NCI-H524 treated with DMSO at 0.1 percent for 48 hours (cell line): ENCODE data around the gene PEG3.
"Not testable (repeated sequence)": the region's sequence is repeated elsewhere in the genome, so short reads cannot be mapped to it uniquely, and the experiment has no call there.

Source experiments
- DNase-seq: peaks from one replicate; lab custom pipeline; 2025; lab: John Stamatoyannopoulos, UW

PEG3 gene

DNA sequence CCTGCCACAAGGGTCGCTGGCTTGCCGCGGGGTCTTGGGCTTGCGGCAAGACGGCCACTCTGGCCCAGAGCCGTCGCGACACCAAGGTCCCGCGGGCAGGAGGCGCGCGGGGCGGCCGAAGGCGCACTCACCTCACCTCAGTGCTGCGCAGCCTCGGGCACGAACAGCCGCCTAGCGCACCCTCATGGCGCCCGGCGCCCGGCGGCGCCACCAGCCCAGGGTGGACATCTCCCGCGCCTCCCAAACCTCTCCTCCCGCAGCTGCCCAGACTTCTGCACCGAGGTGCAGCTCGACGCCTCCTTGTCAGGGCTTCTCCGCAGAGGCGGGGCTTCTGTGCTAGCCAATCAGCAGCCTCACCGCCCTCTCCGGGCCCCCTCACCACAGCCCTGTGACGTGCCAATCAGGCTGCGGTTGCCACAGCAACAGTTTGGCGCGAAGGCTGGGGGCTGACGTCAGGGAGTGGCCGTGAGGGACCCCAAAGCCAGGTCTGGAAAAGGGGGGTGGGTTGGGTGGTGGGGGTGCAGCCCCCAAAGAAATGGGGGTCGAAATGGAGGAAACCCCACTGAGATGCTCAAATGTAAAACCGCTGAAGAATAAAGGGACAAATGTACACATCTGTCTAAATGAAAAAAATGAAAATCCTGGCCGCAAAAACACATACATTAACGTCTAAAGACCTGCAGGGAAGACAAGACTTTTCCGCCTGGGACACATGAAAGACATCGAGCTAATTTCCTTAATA lies at the start of gene PEG3, which contains the start of gene ZIM2:
PEG3 (minus strand) TSS at position 276 of the 742 bp plus-strand sequence. CDS start 16,071 bp downstream, outside the sequence.
ZIM2 (minus strand) TSS at position 276 of the 742 bp plus-strand sequence. CDS start 16,449 bp downstream, outside the sequence.
- no peak for DNase-seq

DNA sequence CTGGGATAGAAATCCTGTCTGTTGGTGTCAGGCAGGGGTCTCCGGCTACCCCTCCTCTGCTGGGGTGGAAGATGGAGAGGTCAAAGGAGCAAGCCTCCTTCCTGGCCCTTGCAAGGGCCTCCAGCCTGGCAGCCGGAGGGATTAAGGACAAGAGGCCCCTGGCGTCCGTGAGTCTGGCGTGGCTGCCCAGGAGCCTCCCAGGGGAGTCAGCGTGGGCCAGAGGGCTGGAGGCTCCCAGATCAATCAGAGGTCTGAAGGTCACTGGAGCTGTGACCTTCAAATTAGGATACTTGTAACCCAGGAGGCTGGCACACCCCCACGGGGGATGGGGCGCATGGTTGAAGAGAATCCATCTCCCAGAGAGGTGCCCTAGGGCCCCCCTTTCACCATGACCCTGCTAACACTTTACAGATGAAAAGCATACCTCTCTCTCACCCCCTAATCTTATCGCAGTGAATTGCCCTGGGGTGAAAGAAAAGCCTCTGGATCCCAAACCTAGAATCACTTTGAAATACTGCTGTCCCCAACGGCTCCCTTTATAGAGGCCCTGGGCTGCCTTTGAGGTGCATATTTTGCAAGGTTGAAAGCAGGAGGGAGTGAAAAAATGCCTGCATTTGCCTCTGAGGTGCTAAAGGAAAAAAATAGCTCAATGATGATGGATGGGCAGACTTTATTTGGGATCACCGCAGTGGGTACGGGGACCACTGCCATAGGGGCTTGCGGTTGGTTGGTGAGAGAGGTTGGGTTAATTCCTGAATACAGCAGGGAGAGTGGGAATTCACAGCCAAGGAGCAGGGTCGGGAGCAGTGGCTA lies 44.9 kb upstream of the PEG3 start:
- no peak for DNase-seq

DNA sequence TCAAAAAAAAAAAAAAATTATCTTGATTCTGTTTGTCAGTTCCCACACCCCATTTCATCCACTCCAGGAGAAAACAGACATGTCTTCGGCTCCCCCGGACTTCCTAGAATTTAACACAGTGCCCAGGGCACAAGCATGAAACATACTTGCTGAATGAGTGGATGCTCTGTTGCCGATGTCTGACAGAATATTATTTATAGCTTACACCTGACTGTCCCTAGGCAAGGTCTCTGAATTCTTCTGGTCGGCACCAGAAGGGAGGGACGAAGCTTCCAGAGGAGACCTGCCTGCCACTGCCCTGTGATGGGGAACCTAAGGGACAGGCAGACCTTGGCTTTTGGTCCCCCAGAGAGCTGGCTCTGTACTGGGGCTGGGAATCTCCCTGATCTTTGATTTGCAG lies 43.9 kb upstream of the PEG3 start:
- no peak for DNase-seq

DNA sequence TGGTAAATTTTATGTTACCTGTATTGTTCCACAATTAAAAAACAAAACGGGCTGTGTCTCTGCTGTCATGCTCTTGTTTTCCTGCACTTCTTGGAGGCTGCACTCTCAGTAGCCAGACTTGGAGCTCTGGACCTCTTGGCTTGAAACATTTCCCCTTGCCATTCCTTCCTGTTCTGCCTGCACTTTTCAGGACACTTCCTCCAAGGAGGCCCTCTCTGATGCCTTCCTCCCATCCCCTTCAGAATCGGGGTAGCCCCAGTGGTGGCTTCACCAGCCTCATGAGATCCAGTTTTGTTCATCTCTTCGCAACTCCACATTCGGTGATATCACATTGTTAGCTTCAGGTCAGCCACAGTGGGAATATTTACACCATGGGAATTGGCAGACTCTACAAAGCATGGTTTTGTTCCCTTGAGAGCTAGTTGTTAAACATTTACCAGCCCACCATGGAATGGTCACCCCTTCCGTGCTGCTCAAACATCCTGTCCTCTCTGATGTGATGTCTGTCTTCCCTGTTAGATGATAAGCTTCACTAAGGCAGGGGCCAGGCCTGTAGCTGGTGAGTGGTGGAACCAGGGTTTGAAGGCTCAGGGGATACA lies 40.2 kb upstream of the PEG3 start:
- DNase-seq = no peak

DNA sequence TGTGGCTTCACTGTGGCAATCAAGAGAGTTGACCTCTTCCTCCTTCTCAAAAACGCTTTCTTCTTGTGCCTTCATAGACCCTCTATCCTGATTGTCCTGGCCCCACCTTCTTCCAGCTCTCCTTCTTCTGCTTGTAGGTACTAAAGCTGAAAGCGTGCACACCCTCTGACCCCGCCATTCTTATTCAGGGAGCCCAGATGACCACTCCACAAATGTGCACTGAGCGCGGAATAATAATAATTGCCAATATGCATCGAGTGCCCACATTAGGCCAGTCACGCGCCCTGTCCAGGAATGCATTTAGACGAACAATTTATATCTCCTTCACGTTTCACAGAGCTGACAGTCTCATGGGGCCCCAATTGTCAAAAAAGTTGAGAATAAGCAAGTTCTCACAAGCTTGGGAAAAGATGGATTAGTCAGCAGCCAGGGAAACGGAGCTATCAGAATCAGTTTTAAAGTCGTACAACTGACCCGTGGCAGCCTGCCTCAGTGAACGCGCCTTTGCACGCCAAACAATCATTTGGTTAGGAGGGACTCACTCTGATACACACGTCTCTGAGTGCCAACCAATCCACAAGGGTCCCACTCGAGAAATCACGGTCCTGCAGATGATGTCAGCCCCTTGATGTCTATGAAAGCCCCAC lies 36.7 kb upstream of the PEG3 start:
- DNase-seq = no peak

DNA sequence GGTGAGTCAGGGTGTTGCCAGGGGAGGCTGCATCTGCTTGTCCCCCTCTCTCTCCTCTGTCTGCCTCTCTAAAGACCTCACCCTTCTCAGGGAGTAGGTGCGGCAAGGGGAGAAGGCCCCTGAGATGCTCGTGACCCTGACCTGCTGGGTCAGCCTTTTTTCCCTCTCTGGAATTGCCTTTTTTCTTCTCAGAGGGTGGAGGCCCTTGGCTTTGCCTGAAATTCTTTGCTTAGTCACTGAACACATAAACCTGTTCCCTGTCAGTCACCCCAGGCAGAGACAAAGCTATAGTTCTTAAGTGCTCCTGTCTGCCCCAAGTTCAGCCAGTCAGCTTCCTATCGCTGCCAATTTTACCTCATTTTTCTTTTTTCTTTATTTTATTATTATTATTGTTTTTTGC lies 35.2 kb upstream of the PEG3 start:
- DNase-seq = no peak

DNA sequence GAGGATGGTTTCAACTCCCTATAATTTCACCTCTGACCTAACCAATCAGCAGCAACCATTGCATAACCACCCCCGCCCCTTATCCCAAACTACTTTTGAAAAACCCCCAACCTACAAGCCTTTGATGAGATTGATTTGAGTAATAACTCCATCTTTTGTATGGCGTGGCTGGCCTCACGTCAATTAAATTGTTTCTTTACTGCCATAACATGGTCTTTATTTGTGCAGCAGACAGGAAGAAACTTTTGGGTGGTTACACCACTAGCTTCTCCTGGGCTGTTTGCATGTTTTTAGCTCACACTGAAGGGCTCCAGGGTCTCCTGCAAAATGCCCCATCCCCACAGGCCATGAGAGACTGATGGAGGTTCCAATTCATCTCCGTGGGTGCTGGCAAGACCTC lies 34.0 kb upstream of the PEG3 start:
- DNase-seq = no peak

DNA sequence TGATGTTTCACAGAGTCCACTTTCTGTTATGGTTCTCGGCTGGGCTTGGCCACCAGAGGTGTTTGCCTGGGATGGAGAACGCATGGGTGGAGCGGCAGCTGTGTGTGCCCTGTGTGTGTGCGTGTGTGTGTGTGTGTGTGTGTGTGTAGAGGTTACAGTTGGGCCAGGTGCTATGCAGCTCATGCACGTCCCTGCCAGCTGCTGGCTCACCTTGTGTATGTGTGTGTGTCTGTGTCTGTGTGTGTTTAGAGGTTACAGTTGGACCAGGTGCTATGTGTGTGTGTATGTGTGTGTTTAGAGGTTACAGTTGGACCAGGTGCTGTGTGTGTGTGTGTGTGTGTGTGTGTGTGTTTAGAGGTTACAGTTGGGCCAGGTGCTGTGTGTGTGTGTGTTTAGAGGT lies 33.0 kb upstream of the PEG3 start:
- DNase-seq = no peak

DNA sequence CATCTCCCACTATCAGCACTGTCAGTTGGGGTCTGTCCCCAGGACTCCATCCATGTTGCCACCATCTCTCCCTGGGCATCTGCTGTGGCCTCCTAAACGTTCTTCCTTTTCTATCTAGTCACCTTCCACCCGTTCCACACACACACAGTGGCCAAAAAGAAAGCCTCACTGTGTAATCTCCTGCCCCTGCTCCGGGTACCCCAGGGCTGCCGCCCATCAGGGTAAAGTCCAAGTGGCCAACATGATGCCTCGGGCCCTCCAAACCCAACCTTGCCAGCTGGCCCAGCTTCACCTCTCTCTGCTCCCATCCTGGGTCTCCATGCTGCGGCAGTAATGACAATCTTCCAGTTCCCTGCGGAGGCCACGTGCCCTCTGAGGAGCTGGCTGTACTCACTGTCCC lies 29.4 kb upstream of the PEG3 start:
- DNase-seq = no peak

DNA sequence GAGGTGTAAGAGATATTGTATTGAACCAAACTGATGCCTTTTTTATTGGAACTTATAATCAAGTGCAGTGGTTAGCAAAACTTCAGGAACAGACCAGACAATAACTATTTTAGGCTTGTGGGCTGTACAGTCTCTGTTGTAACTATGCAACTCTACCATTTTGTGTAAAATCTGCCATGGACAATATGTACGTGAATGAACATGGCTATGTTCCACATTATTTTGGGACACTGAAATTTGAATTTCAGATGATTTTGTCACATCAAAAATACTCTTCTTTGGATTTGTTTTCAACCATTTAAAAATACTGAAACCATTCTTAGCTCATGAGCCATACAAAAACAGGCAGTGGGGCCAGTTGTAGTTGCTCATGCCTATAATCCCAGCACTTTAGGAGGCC lies 27.9 kb upstream of the PEG3 start:
- no peak for DNase-seq

DNA sequence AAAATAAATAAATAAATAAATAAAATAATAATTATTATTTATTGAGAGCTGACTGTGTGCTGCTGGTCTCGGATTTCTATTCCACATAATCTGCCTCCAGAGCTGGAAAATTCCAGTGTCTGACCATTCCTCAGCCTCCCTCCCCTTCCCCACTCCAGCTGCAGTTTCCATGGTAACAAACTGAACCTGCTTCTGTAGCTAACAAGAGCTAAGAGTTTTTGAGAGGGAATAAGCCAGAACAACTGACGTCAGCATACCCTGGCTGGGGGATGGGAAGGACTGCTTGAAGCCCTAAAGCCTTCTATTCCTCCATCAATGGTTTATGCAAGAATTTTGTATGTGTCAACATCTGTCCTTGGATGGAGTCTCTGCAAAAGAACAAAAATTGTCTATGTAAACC lies 26.0 kb upstream of the PEG3 start:
- no peak for DNase-seq

DNA sequence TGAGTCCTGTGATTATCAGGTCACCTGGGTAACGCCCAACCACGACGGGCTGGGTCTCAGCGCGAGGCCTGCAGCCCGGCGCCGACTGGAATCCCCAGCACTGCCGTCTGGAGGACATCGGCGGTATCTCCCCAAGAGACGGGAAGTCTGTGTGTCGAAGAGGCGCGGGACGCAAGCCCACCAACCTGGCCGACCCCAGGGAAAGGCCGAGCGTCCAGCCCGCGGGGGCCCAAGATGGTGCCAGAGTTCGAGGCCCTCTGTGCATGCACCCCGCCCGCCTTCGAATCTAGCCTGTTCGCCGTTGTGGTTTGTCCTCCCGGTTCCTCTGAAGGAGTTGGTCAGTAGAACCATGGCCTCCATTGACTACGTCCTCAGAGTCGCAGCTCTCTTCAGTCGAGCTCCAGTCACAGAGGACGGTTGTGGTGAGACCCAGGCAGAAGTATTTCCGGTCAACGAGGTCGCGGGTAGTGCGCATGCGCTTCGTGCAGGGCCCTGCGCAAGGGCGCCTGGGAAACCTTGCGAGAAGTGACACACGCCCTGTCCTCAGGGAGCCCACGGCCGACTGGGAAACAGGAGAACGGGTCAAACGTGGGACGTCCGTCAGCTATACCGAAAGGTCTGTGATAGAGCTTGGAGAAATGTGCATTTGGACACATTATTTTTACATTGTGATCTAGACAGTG lies 24.1 kb upstream of the PEG3 start:
- no peak for DNase-seq

DNA sequence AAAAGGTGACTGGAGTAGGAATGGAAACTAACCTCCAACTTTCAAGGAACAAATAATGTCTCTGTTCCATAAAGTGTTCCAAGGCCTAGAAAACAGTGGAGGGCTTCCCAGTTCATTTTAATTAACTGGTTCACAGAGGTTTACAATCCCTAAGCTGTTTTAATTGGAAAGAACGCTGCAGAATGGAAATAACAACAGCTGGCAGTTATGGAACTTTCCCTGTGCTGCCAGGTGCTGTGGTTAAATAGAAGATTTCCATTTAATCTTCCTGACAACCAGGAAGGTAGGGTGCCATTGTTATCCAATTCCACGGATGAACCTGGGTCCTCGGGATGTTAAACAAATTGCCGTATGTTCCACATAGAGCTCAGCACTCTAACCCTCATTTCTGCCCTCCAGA lies 22.2 kb upstream of the PEG3 start:
- DNase-seq = no peak

DNA sequence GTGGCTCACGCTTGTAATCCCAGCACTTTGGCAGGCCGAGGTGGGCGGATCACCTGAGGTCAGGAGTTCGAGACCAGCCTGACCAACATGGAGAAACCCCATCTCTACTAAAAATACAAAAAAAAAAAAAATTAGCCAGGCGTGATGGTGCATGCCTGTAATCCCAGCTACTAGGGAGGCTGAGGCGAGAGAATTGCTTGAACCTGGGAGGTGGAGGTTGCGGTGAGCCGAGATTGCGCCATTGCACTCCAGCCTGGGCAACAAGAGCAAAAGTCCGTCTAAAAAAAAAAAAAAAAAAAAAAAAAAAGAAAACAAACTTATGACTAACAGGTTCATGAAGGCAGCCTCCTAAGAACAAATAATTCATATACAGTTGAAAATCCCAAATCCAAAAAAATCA lies 19.9 kb upstream of the PEG3 start:
- not testable (repeated sequence) for DNase-seq

DNA sequence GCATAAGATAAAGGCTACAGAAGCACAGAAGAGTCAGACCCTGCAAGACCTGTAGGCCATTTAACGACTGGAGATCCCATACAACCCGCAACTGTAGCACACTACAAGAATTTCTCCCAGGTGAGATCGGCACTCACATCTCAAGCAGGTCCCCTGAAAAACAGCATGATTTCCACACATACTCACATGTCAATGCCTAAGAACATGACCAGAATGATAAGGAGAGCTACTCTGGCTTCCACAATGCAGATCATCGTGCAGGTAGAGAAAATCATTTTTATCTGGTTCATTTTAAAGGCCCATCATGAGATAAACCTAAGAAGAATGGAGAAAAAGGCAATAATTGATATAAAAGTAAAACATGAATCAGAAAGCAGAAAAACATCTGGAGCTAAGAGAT lies 17.5 kb upstream of the PEG3 start:
- DNase-seq = no peak

DNA sequence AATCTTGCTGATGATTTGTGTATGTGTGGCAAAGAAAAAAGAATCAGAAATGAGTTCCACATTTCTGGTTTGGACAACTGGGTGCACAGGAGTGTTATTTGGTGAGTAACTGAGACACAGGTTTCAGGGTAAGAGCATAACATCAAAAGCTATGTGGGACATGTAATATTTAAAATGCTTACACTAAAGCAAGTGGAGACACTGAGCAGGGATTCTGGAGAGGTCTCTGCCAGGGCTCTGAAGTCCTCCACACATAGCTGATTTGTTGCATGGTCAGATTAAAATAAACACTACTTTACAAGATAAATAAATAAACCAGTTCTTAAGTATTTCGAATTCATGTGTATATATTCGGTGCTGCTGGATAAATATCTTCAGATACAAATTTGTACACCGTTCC lies 16.3 kb upstream of the PEG3 start:
- no peak for DNase-seq

DNA sequence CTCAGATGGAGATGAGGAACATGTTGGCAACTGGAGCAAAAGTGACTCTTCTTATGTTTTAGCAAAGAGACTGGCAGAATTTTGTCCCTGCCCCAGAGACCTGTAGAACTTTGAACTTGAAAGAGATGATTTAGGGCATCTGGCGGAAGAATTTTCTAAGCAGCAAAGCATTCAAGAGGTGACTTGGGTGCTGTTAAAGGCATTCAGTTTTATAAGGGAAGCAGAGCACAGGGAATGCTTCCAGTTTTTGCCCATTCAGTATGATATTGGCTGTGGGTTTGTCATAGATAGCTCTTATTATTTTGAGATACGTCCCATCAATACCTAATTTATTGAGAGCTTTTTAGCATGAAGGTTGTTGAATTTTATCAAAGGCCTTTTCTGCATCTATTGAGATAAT lies 11.8 kb upstream of the PEG3 start:
- DNase-seq = not testable (repeated sequence)

DNA sequence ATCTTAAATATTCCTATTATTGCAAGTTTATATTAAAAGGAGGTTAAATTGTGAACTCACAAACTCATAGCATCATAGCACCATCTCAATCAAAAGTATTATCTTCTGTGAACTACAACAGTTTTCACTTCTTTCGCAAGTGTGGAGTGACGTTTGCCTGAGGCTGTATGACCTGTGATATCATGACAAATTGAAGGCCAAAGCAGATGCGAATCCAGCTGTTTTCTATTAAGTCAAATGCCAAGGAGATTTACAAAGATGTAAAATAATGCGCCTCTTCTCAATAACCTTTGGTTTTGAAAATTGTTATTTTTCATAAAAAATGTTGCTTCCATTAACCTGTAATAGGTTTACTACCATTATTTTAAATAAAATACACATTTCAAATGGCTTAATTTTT lies 7.6 kb upstream of the PEG3 start:
- DNase-seq = no peak

DNA sequence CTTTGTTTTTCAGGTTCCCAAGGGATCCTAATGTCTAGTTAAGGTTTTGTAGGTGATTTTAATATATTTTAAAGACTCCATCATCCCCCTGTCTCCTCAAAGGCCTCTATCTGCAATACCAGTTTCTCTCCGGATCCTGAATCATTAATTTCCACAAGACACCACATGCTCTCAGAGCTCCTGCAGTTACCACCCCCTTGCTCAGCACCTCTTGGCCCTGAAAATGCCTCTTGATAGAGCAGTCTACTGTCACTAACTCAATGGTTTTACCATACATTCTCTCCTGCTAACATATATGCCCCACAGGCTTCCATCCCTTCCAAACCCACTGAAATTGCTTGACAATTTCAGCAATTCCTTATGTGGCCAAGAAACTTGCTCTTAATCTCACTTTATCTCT lies 1.9 kb upstream of the PEG3 start:
- DNase-seq = no peak

DNA sequence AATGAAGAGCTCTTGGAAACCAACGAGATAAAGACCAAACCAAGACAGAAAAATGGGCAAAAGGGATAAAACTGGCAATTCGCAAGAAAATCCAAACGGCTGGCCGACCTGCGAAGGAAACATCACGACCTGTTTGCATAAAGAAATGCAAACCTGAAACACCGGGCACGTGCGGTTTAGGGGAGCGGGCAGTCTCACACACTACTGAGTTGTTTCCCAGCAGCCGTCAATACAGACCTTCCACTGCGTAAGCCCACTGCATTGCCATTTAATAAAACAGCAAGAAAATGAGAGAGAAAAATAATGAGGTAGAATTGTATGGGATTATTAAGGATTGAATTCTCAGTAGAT lies 642 bp upstream of the PEG3 start:
- DNase-seq = no peak

DNA sequence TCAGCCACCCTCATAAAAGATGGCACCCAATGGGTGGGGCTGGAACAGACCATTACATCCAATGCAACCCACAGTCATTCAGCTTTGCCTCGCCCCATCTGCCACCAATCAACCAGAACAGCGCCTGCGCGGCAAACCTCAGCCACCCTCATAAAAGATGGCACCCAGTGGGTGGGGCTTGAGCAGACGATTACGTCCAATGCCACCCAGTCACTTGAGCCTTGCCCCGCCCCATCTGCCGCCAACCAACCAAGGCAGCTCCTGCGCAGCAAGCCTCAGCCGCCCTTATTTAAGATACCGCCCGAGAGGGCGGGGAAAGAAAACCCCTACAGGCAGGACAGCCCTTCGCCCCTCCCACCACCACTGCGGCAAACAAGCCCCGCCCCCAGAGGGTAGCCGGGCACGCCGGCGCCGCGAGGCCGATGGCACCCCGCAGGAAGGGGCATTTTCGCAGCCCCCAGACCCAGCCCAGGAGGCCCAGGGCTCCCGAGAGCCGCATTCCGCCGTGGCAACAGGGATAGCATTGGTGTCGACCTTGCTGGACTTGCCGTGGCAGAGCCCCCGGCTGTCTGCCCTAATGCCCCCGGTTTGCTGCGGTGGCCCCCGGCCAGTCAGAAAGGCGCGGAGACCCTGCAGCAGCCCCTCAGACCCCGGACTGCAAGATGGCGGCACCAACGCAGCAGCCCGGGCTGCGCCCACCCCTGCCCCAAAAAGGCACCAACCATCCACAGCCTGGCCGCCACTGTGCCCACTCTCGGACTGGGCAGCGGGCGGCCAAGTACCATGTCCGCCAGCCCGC lies 675 bp downstream of the PEG3 start:
- no peak for DNase-seq
